Activated B cell treated with CpG ODN at 0.5 μM for 24 hours (primary cell): ENCODE measurements around the gene CALD1. TPM values are rescaled to one million over a fixed set of nuclear protein-coding genes. Genes with fewer than 3 reads are reported as not detected.

ENCODE experiments used
- ATAC-seq: fragments of 200-7000 bp; cut with Tn5 transposase; one replicate; pipeline ENCODE4 v1.10.0; 2021; ENCODE audit warnings: low read depth, mild to moderate bottlenecking, moderate library complexity
- CTCF ChIA-PET: fragments of 350-600 bp; sonication (Branson Sonifier 250); formaldehyde crosslinking; loops from one replicate; lab custom pipeline; 2021; ENCODE audit warnings: antibody characterized with exemption; lab: Charles Lee
- POLR2A ChIA-PET: fragments of 350-600 bp; sonication (Branson Sonifier 250); formaldehyde crosslinking; loops from one replicate; lab custom pipeline; 2021; ENCODE audit warnings: antibody characterized with exemption; lab: Charles Lee
- DNase-seq: peaks from one replicate; pipeline ENCODE4 v3.0.0; 2022
- H3K27ac Mint-ChIP-seq: one replicate; pipeline ENCODE4 v1.8.0; 2020; ENCODE audit warnings: mixed read lengths
- H3K27me3 Mint-ChIP-seq: one replicate; pipeline ENCODE4 v1.8.0; 2021; ENCODE audit warnings: mixed read lengths
- H3K36me3 Mint-ChIP-seq: one replicate; pipeline ENCODE4 v1.8.0; 2021; ENCODE audit warnings: low read depth, mixed read lengths
- H3K4me1 Mint-ChIP-seq: one replicate; pipeline ENCODE4 v1.8.0; 2021; ENCODE audit warnings: mixed read lengths
- H3K4me3 Mint-ChIP-seq: one replicate; pipeline ENCODE4 v1.8.0; 2020; ENCODE audit warnings: mild to moderate bottlenecking, mixed read lengths
- H3K9me3 Mint-ChIP-seq: one replicate; pipeline ENCODE4 v1.8.0; 2020; ENCODE audit warnings: mixed read lengths
- intact Hi-C: fragments of 100-400 bp; cut with micrococcal nuclease; formaldehyde crosslinking; loops from one replicate; pipeline ENCODE4 v1.15.1; 2024
- total RNA-seq: library from RNA; stranded (reverse); gene quantifications from 2 replicates; pipeline ENCODE4 v1.2.3, GENCODE V29; 2022
- TF ChIP-seq, protein P1 (sequence below): fragments of 200-600 bp; IDR thresholded peaks from one replicate; pipeline ENCODE4 v1.8.0; 2022; ENCODE audit warnings: antibody characterized with exemption, mild to moderate bottlenecking

Gene CALD1
- total RNA-seq, 1 donor from 2014 or later: 0.33 TPM

DNA sequence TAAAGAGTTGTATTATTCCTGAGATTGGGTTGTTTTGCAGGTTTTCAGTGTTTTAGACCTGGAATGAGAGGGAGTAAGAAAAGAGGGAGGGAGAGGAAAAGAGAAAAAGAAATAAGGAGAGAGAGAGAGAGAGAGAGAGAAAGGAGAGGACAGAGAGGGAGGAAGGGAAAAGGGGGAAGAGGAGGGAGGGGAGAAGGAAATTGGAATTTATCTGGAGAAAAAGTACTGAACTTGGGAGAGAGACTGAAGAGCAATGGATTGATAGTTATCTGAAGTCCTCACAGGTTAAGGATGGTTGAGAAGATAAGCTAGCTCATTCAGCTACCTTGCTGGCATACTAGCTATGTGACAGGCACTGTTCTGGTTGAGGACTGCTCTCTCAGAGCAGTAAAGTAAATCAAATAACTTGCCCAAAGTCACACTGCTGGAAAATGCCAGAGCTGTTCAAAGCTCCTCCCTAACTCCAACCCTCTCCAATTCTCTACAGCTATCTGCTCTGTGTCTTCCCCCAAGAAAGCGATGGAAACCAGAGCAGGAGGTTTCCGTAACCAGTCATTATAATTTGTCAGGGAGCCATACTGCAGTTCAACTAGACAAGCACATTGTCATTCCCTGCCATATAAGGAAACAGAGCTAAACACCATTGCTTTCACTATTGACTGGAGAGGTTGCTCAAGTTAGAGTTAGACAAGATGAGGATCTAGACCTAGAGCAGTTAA lies 10.7 kb downstream of the CALD1 start:
- Mint-ChIP-seq H3K27ac (no peak overlapping the region), H3K4me3 (no peak overlapping the region), H3K4me1 (no peaks in the 10 kb centered on the region), H3K27me3 (peaks cover 4% of the 10 kb centered on the region), H3K36me3 (no peaks in the 10 kb centered on the region), H3K9me3 (peaks cover 3% of the 10 kb centered on the region)
- no peak for DNase-seq
- ChIA-PET POLR2A (no interaction called here), CTCF (no interaction called here)
- intact Hi-C loops: no loop called here
- TF ChIP-seq, protein P1, sequence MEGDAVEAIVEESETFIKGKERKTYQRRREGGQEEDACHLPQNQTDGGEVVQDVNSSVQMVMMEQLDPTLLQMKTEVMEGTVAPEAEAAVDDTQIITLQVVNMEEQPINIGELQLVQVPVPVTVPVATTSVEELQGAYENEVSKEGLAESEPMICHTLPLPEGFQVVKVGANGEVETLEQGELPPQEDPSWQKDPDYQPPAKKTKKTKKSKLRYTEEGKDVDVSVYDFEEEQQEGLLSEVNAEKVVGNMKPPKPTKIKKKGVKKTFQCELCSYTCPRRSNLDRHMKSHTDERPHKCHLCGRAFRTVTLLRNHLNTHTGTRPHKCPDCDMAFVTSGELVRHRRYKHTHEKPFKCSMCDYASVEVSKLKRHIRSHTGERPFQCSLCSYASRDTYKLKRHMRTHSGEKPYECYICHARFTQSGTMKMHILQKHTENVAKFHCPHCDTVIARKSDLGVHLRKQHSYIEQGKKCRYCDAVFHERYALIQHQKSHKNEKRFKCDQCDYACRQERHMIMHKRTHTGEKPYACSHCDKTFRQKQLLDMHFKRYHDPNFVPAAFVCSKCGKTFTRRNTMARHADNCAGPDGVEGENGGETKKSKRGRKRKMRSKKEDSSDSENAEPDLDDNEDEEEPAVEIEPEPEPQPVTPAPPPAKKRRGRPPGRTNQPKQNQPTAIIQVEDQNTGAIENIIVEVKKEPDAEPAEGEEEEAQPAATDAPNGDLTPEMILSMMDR: no peak
- ATAC-seq: no peak

DNA sequence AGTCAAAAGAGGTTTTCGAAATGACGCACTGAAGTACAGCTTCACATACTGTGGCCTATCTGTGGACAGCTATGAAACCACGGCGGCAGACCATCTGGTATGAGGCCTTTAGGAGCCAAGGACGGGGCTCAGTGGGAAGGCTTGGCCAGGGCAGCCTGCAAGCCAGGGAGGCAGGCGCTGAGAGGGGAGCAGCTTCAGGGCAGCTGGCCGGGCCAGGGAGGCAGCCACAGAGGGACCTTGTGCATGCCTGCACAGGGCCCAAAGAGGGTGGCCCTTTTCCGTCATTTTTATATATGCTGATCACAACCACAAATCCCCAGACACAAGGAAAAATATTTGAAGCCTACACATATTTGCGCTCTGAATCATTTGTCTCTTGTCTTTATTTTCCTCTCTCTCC lies 13.5 kb downstream of the CALD1 start:
- no peak for ATAC-seq
- H3K27me3 Mint-ChIP-seq: peaks cover 6% of the 10 kb centered on the region
- CTCF ChIA-PET: no interaction called here

DNA sequence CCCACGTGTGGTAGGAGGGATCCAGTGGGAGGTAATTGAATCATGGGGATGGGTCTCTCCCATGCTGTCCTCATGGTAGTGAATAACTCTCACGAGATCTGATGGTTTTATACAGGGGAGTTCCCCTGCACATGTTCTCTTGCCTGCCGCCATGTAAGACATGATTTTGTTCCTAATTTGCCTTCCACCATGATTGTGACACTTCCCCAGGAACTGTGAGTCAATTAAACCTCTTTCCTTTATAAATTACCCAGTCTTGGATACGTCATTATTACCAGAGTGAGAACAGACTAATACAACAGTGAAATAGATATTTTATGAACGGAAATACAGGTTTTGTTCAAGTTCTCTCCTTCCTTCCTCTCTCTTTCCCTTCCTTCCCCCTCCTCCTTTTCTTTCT lies 15.8 kb downstream of the CALD1 start:
- POLR2A ChIA-PET: no interaction called here

More for the DNA sequence above, 13.5 kb downstream of the CALD1 start:
- TF ChIP-seq, protein P1: no peak
- Mint-ChIP-seq H3K9me3 (peaks cover 7% of the 10 kb centered on the region), H3K4me1 (no peaks in the 10 kb centered on the region), H3K36me3 (no peaks in the 10 kb centered on the region), H3K4me3 (no peak overlapping the region), H3K27ac (no peak overlapping the region)
- POLR2A ChIA-PET: interaction anchor here (0.7 kb wide), 1 partner anchor 67 kb away, joined by 4 read pairs; no protein-coding TSS in a partner anchor
- intact Hi-C loops: no loop called here
- no peak for DNase-seq

DNA sequence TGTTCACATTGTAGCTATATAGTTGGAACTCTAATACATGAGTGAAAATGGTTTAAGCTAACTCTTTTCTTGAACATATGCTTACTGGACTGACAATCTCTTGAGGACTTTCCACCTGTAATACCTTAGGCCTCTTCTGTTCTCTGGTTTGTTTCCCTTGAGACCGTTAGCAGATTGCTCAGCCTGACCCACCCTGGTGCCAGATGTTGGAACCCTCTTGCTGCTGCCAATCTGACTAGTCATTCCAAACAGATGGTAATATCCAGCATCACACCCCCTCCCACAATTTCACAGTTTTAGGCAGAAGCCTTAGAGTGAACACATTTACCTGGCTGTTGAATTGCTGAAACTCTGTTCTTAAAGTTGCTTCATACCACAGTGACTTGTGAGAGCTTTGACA lies 18.7 kb downstream of the CALD1 start:
- Mint-ChIP-seq H3K27ac (no peak overlapping the region), H3K4me1 (peaks cover 3% of the 10 kb centered on the region), H3K36me3 (no peaks in the 10 kb centered on the region), H3K4me3 (no peak overlapping the region), H3K27me3 (peaks cover 2% of the 10 kb centered on the region), H3K9me3 (peaks cover 5% of the 10 kb centered on the region)
- ATAC-seq: no peak
- ChIA-PET CTCF (no interaction called here), POLR2A (no interaction called here)
- TF ChIP-seq, protein P1: no peak
- no peak for DNase-seq
- intact Hi-C loops: no loop called here

More for the DNA sequence above, 15.8 kb downstream of the CALD1 start:
- no peak overlapping the region for H3K27ac Mint-ChIP-seq
- H3K27me3 Mint-ChIP-seq: peaks cover 2% of the 10 kb centered on the region
- intact Hi-C loops: no loop called here
- peaks cover 3% of the 10 kb centered on the region for H3K4me1 Mint-ChIP-seq
- TF ChIP-seq, protein P1: no peak
- H3K9me3 Mint-ChIP-seq: peaks cover 7% of the 10 kb centered on the region
- DNase-seq (no peak), ATAC-seq (no peak)
- no peak overlapping the region for H3K4me3 Mint-ChIP-seq
- CTCF ChIA-PET: no interaction called here
- H3K36me3 Mint-ChIP-seq: no peaks in the 10 kb centered on the region

DNA sequence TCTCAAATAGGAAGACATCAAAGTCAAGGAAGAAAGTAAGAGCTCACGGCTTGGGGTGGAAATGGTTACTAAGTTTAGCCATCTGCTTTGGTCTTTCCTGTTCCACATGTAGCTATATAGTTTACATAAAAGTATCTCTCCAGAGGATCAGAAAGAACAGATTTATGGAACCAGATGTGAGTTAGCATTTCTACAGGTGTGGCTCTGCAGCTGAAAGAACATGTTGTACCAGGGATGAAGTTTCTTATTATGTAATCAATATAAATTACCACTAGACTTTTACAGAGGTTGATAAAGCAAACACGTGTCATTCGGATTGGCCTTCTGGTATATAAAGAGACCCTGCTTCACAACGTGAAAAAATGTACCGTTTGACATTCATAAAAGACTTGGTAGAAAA lies 19.9 kb downstream of the CALD1 start:
- intact Hi-C loops: no loop called here
- Mint-ChIP-seq H3K36me3 (no peaks in the 10 kb centered on the region), H3K27ac (no peak overlapping the region), H3K27me3 (peaks cover 2% of the 10 kb centered on the region), H3K4me1 (peaks cover 3% of the 10 kb centered on the region), H3K4me3 (no peak overlapping the region), H3K9me3 (peaks cover 5% of the 10 kb centered on the region)
- ChIA-PET POLR2A (no interaction called here), CTCF (no interaction called here)
- DNase-seq (no peak), ATAC-seq (no peak)
- TF ChIP-seq, protein P1: no peak
